Gastroesophageal sphincter (tissue), 3 donors: ENCODE results near the gene ARHGEF2.

Experiments used
- POLR2A ChIP-seq, 2 donors: fragments of 450-650 bp; IDR thresholded peaks; one replicate each; pipeline ENCODE4 v1.6.1; 2017; ENCODE audit warnings: antibody characterized with exemption in 2 of 2, mild to moderate bottlenecking in 2 of 2, moderate library complexity in 1 of 2
- TF ChIP-seq, protein P1 (sequence below), 4 experiments: fragments of 200-600 bp in 2 of 4; fragments of 450-650 bp in 2 of 4; sonication (generic) in 1 of 4; IDR thresholded peaks; one replicate each; pipeline ENCODE4 v1.5.1; 2017 to 2019; ENCODE audit warnings: antibody characterized with exemption in 4 of 4, mild to moderate bottlenecking in 2 of 4, moderate library complexity in 2 of 4

DNA sequence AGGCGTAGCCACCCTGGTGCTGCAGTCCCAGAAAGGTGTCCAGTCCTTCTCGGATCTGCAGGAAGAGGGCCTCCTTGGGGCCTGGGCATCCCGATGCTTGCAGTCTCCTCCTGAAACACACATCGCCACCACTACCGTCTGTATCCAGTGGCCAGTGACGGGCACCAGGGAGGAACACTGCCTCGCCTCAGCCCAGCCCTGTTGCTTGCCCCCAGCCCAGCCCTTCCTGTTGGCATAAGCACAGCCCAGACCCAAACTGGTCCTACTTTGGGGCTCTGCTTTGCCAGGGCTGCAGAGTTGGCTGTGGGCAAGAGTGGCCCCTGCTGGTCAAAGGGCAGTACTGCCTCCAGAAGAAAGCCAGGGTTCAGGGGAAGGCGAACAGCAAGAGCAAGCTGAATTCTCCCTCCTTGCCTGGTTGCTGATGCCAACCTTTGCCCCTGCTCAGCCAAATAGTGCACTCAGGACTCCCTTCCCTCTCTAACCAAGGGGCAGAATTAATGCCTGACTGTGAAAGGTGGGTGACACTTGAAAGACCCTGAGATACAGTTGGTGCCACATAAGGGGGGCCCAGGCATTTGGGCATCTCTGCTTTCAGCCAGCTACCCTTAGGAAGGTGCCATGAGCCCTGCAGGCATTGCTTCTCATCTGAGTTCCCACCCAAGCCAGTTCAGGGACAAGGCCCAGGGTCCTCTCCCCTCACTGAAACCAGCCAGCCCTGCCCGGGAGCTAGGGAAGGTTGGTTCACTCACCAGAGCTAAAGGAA lies 11.1 kb upstream of the ARHGEF2 start:
- TF ChIP-seq, protein P1, sequence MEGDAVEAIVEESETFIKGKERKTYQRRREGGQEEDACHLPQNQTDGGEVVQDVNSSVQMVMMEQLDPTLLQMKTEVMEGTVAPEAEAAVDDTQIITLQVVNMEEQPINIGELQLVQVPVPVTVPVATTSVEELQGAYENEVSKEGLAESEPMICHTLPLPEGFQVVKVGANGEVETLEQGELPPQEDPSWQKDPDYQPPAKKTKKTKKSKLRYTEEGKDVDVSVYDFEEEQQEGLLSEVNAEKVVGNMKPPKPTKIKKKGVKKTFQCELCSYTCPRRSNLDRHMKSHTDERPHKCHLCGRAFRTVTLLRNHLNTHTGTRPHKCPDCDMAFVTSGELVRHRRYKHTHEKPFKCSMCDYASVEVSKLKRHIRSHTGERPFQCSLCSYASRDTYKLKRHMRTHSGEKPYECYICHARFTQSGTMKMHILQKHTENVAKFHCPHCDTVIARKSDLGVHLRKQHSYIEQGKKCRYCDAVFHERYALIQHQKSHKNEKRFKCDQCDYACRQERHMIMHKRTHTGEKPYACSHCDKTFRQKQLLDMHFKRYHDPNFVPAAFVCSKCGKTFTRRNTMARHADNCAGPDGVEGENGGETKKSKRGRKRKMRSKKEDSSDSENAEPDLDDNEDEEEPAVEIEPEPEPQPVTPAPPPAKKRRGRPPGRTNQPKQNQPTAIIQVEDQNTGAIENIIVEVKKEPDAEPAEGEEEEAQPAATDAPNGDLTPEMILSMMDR (IDR thresholded peaks at IDR 0.05) = peak in 3 of 4 experiments; percentile 99 to 100 (median 99)
- no peak for TF ChIP-seq POLR2A (IDR thresholded peaks at IDR 0.05)
